GM18511 (cell line): ENCODE measurements around the gene GP1BB.

Experiments
- ATAC-seq: cut with Tn5 transposase; IDR thresholded peaks from one replicate; pipeline ENCODE4 v1.9.1; 2021; ENCODE audit warnings: mild to moderate bottlenecking, moderate library complexity; ENCODE audit not compliant: unreplicated experiment

Gene GP1BB

GRCh38 chr22:19739911-19740449, 16.6 kb downstream of the GP1BB start:
- ATAC-seq: no peak

GRCh38 chr22:19740586-19740985, 17.2 kb downstream of the GP1BB start:
- no peak for ATAC-seq

GRCh38 chr22:19741053-19741452, 17.7 kb downstream of the GP1BB start:
- ATAC-seq: no peak

GRCh38 chr22:19742160-19743066, 19.1 kb downstream of the GP1BB start:
- ATAC-seq: no peak

GRCh38 chr22:19743081-19743480, 19.7 kb downstream of the GP1BB start:
- ATAC-seq: no peak

- no peak for ATAC-seq
Measured at GRCh38 chr22:19743651-19744050, 20.3 kb downstream of the GP1BB start.

GRCh38 chr22:19744350-19745006, 21.1 kb downstream of the GP1BB start:
- no peak for ATAC-seq

- no peak for ATAC-seq
Measured at GRCh38 chr22:19745155-19746101, 22.1 kb downstream of the GP1BB start.

GRCh38 chr22:19746726-19747125, 23.4 kb downstream of the GP1BB start:
- ATAC-seq: no peak

GRCh38 chr22:19747551-19747950, 24.2 kb downstream of the GP1BB start:
- no peak for ATAC-seq

- no peak for ATAC-seq
Measured at GRCh38 chr22:19748139-19748538, 24.8 kb downstream of the GP1BB start.

- no peak for ATAC-seq
Measured at GRCh38 chr22:19748991-19749664, 25.8 kb downstream of the GP1BB start.

GRCh38 chr22:19749876-19750275, 26.5 kb downstream of the GP1BB start:
- ATAC-seq: no peak

GRCh38 chr22:19750507-19751490, 27.5 kb downstream of the GP1BB start:
- no peak for ATAC-seq

- ATAC-seq: no peak
Measured at GRCh38 chr22:19751497-19752245, 28.3 kb downstream of the GP1BB start.

- no peak for ATAC-seq
Measured at GRCh38 chr22:19753090-19753842, 29.9 kb downstream of the GP1BB start.

GRCh38 chr22:19753996-19754700, 30.8 kb downstream of the GP1BB start:
- no peak for ATAC-seq
